KOPT-K1 (cell line): ENCODE results near the gene TANC1.

Experiments used
- H3K27ac ChIP-seq: fragments of 200-600 bp; sonication (generic); 2 replicates; pipeline ENCODE4 v1.5.1; 2016; ENCODE audit warnings: antibody characterized with exemption, mild to moderate bottlenecking, low read depth, low read length; ENCODE audit not compliant: poor library complexity, severe bottlenecking
- H3K36me3 ChIP-seq: fragments of 200-600 bp; sonication (generic); 2 replicates; pipeline ENCODE4 v1.5.1; 2017; ENCODE audit warnings: antibody characterized with exemption, mild to moderate bottlenecking, low read length, moderate library complexity; ENCODE audit not compliant: insufficient read depth
- H3K9me3 ChIP-seq: fragments of 200-600 bp; sonication (generic); 2 replicates; pipeline ENCODE4 v1.5.1; 2017; ENCODE audit warnings: antibody characterized with exemption, low read length, mild to moderate bottlenecking; ENCODE audit not compliant: insufficient read depth, poor library complexity, severe bottlenecking

The TANC1 gene

DNA sequence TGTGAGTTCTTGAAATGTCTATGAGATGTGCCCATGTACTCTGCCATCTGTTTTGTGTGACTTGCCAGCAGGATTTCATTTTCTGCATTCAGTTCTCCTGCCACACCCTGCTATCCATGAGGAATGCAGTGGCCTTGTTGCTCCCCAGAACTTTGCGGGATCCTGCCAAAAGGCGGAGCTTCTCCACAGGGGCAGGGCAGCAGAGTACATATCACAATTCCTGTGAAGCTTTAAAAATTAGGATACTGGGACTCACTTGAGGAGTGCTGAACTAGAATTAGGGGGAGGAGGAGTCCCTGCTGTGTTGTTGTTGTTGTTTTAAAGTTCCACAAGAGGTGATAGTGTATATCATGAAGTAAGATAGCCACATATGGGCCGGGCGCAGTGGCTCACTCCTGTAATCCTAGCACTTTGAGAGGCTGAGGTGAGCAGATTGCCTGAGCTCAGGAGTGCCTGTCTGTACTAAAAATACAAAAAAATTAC is 76.4 kb downstream of the TANC1 start:
- no peak overlapping the region for H3K27ac ChIP-seq
- no peaks in the 10 kb centered on the region for H3K36me3 ChIP-seq
- H3K9me3 ChIP-seq = no peaks in the 10 kb centered on the region

DNA sequence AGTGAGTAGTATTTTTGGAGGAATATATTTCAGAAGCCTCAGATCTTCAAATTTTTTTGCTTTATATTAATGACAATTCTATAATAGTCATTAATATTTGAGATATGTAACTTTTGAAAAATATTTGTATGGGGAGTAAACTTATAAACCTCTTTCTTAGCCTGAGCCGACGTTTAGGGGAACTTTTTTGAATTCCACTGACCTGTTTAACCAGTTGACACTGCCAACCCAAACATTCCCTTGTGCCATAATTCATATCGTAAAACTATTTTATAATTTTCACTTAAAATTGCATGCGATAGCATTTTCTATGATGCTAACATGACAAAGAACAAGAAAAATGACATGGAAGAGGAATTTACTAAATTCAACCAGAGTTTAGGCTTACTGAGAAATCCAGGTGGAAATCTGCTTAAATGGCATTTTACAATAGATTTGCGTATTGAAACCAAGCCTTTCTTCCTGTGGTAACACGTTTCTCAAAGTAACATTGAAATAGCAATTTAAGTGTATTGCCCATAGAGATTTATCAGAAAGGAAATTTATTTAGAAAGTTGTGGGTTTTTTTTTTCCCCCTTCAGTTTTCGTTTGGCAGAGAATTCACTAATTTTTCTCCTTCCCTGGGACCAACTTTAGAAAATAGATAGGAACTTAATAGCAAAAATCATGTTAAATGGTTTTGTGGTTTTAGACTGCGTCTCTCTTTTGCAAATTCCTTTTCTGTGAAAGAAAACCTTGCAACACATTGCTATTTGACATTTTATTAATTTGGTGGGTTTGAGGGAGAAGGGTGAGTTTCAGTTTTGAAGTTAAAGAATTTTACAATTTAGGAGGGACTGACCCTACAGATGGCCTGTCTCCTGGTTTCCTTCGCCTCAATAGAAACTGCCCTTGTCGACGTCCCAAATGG is 77.4 kb downstream of the TANC1 start:
- Histone ChIP-seq H3K9me3 (no peaks in the 10 kb centered on the region), H3K27ac (no peak overlapping the region), H3K36me3 (no peaks in the 10 kb centered on the region)

DNA sequence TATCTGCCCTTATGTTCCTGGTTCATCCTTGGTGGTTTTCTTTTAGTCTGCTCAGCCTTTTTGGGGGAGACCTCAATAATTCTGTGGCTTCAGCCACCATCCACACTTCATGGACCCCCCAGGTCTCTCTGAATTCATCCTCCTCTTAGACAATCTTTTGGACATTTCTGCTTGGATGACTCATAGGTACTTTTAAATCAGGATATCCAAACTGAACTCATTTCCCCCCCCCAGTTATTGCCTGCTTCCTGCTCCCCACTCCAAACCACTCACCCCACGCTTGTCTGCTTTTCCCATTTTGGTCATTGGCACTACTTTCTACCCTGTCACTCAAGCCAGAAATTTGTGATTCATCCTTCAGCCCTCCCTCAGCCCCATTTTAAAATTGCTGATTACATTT is 78.5 kb downstream of the TANC1 start:
- no peak overlapping the region for H3K27ac ChIP-seq
- no peaks in the 10 kb centered on the region for H3K9me3 ChIP-seq
- no peaks in the 10 kb centered on the region for H3K36me3 ChIP-seq

DNA sequence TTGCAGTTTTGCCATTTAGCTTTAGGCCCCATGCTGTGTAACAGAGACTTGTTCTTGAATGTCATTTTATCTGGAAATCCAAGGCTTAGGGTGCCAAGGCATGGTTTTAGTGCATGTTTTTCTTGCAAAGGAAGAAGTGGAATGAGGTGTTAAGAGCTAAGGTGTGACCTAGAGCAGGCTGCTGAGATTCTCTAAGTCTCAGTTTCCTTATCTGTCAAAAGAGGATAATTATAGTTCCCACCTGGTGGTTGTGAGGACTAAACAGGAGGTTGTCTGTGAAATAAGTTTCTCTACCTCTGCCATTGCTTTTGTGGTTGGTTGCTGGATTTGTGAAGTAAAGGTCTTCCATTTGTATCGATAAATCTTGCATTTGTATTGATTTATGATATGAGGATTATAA is 82.0 kb downstream of the TANC1 start:
- H3K36me3 ChIP-seq = no peaks in the 10 kb centered on the region
- H3K9me3 ChIP-seq = no peaks in the 10 kb centered on the region
- no peak overlapping the region for H3K27ac ChIP-seq

DNA sequence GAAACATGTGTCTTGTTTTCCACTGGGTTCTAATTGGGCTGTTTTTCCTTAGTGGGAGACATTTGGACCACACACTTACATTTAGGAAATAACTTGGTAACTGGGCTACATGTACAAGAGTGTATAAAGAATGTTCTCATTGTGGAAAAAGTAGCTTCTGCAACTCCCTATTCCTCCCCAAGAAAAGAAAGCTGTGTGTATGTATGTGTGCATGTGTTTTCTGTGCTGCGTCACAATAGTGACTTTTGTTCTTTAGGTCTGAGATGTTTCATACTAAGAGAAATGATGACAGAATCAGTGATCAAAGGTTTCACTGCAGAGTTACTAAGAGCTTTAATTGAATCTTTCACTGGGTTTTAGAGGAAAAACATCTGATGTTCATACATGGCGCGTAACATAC is 82.7 kb downstream of the TANC1 start:
- Histone ChIP-seq H3K9me3 (no peaks in the 10 kb centered on the region), H3K27ac (no peak overlapping the region), H3K36me3 (no peaks in the 10 kb centered on the region)

DNA sequence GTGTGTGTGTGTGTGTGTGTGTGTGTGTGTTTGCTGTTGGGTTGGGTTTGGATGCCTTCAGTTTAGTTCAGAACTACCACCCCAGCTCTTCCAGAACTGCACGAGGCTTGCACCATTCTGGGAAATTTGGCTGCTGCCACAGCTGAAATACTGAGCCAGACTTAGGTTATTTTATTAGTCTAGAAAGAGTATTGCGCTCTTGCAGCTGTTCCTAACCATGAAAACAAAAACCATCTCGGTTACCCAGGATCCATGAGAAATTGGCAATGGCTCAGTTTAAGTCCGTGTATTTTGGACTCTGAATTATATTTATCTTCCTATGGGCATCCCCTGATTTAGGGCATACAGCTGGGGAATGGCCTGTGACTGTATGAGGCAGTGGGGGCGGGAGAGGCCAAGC is 83.2 kb downstream of the TANC1 start:
- no peak overlapping the region for H3K27ac ChIP-seq
- no peaks in the 10 kb centered on the region for H3K9me3 ChIP-seq
- H3K36me3 ChIP-seq = no peaks in the 10 kb centered on the region

DNA sequence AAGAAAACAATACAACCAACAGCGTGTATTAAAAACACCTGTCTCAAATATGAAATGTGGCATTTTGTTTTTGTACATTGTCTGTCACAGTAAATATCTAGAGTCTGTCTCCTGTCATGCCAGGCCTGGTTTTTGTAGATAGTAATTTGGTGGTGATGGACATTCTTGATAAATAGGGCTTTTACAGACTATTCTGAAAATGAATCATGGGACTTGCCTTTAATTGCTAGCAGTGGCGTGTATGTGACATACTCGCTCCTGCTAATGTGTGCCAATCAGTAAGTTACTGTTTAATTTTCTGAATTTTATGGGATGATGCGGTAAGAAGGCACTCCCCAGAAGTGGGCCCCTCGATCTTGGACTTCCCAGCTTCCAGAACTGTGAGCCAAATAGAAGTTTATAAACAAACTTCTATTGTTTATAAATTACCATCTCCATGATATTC is 83.7 kb downstream of the TANC1 start:
- Histone ChIP-seq H3K27ac (no peak overlapping the region), H3K9me3 (no peaks in the 10 kb centered on the region), H3K36me3 (no peaks in the 10 kb centered on the region)

DNA sequence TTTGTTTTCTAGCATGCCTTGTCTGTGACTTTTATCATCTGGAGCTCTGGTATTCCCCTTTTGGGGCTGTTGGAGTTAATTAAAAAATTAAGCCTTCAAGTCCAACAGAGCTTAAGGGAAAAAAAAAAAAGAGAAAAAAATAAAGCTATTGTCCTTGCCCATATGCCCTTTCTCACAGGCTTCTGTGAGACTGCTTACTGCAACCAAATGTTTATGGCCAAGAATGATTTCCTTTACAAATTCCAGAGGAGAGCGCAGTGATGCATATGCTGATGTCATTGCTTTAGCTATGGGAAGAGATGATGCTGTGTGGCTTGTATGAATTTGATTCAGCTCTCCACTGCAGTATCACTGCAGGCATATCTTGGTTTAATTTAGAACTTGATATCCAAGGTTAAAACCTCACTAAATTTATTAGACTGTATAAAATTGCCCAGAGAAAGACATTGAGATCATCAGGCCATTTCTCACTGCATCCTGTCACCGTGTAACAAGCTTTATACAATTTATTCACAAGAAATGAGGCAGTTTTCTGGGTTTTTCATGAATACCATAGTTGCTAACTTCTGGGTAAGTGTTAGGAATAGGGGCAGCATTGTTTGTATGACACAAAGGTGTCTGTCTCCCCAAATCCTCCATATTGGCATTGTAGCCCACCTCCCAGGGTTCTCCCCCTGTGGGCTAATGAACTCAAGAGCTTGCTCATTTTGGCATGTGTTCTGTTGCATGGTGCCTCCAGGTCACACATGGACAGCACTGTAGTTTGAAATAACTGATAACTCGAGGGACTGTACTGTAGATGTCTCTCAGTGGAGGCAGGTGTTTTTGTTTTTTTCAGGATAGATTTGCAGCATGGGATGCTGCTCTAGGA is 85.0 kb downstream of the TANC1 start:
- Histone ChIP-seq H3K27ac (no peak overlapping the region), H3K36me3 (no peaks in the 10 kb centered on the region), H3K9me3 (no peaks in the 10 kb centered on the region)

DNA sequence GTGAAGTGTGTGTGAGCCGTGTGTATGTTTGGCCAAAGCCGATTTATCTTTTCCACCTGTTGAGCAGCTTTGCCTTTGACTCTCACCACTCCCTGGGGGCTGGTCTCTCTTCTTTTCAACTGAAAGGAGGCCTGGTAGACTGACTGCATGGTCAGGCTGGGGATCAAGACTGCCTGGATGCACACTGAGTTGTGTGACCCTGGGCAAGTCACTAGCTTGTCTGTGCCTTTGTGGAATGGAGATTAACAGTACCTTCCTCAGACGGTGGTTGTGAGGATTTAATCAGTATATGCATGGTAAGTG is 85.5 kb downstream of the TANC1 start:
- Histone ChIP-seq H3K27ac (no peak overlapping the region), H3K9me3 (no peaks in the 10 kb centered on the region), H3K36me3 (no peaks in the 10 kb centered on the region)

DNA sequence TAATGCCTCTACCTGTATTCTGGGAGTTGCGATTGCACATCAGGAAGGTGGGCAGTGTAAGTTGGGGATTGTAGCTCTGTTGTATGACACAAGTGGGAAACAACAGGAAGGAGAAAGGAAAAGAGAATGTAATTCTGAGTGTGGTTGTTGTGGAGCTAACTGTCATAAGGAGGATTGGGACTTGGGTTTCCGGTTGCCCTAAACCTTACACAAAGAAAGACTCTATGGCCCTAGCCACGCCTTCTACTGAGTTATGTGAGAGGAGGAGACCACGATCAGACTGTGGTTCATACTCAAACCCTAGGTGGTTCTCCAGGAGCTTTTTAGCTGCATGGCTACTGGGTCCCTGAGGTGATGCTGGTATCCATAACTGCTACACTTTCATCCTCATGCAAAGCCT is 86.5 kb downstream of the TANC1 start:
- Histone ChIP-seq H3K27ac (no peak overlapping the region), H3K36me3 (no peaks in the 10 kb centered on the region), H3K9me3 (no peaks in the 10 kb centered on the region)

DNA sequence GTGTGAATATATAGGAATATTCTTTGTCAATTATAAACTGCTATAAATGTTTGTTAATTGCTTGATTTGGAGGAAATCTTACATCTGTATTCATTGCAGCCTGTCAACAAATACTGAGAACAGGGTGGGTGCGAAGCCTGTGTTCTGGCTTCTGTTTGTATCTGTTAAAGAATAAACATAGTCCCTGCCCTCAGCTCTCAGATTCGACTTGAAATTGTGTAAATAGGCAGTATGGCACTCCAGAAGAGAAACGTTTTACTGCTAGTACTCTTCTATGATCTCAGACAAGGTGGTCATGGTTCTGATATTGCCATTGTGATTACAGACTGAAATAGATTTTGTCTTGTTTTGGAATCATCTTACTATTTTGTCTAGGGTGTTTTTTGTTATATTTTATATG is 92.1 kb downstream of the TANC1 start:
- no peak overlapping the region for H3K27ac ChIP-seq
- no peaks in the 10 kb centered on the region for H3K9me3 ChIP-seq
- H3K36me3 ChIP-seq = no peaks in the 10 kb centered on the region

DNA sequence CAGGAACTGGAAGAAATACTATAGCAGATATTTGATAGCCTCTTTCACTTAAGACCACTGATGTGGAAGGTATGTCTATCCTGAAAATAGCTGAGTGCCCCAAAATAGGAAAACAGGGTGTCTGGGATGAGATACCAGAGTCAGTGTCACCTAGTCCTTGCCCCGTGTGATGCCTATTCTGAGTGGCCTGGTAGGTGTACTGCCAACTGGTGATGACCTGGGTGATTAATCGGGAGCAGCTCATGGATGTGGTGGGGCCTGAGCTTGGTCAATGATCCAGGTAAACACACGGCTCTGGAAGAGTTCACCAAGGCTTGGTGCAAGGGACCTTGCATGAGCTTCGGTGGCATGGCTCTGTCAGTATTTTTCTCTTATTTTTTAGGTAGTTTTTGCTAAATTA is 95.2 kb downstream of the TANC1 start:
- Histone ChIP-seq H3K27ac (no peak overlapping the region), H3K9me3 (no peaks in the 10 kb centered on the region), H3K36me3 (no peaks in the 10 kb centered on the region)

DNA sequence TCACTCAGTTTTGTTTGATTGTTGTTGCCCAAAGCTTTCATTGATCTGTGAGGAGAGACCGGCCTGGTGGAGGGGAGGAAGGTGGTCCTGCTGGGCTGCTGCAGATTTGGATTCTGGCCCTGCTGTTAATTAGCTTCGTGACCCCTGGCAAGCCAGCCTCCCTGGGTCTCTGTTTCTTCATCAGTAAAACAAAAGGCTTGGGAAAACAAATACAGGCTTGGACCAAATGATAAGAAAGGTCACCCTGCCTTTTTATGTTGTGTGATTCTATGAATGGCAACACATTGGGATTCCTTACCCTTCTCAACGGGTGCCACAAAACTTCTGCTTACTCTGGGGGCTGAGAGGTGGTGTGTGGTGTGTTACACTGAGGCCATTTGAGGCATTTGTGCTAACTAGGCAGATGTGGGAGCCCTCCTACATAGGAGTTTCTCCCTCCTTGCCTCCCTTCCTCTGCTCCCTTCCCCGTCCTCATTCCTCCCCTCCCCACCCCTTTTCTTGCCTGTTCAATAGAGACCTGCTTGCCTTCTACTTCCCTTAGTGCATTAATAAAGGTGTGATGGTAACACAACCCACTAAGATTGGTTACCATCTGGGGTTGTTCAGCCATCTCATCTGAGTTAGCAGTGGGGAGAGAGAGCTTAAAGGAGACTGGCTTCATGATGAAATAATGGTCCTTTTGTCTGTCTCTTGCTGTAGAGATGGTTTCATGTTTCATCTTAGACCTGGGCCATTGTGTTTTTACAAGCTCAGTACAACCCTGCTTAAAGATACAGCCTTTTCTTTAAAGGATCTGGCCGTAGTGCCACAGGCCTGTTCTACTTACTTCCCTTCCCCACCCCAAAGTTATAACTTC is 96.2 kb downstream of the TANC1 start:
- Histone ChIP-seq H3K27ac (no peak overlapping the region), H3K9me3 (no peaks in the 10 kb centered on the region), H3K36me3 (no peaks in the 10 kb centered on the region)

DNA sequence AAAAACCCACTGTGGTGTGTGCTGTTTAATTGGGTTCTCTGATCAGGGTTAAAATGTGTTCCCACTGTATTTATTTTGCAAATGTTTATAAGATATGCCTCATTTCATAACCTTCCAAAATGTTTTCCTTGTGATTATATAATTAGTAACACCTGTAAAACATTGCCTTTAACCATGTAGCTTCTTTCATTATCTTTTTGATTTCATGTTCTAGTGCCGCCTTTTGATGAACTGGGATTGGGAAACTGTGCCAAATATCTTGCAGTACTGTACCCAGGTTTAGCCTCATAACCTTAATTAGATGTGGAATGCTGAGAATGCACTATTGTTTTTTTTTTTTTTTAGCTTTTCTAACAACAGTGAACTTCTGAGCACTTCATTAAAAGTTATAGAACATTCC is 96.9 kb downstream of the TANC1 start:
- H3K36me3 ChIP-seq = no peaks in the 10 kb centered on the region
- no peaks in the 10 kb centered on the region for H3K9me3 ChIP-seq
- H3K27ac ChIP-seq = no peak overlapping the region

DNA sequence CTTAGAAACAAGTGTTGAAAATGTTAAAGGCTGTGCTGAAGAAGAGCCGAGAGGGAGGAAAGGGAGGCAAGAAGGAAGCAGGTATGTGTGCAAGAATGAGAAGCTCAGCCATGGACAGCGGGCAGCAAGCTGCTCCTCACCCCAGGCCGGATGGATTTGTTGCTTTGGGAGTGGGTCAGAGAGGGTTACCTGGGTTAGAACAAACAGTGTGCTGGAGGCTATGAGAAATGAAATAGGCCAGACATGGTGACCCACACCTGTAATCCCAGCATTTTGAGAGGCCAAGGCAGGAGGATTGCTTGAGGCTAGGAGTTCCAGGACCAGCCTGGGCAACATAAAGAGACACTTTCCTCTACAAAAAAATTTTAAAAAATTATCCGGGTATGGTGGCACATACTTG is 97.5 kb downstream of the TANC1 start:
- Histone ChIP-seq H3K27ac (no peak overlapping the region), H3K9me3 (no peaks in the 10 kb centered on the region), H3K36me3 (no peaks in the 10 kb centered on the region)
